HG03571 (cell line): ENCODE measurements around the gene COL23A1.

ENCODE experiments used
- ATAC-seq: cut with Tn5 transposase; IDR thresholded peaks from one replicate; pipeline ENCODE4 v1.9.1; 2021; ENCODE audit not compliant: unreplicated experiment

COL23A1 gene

DNA sequence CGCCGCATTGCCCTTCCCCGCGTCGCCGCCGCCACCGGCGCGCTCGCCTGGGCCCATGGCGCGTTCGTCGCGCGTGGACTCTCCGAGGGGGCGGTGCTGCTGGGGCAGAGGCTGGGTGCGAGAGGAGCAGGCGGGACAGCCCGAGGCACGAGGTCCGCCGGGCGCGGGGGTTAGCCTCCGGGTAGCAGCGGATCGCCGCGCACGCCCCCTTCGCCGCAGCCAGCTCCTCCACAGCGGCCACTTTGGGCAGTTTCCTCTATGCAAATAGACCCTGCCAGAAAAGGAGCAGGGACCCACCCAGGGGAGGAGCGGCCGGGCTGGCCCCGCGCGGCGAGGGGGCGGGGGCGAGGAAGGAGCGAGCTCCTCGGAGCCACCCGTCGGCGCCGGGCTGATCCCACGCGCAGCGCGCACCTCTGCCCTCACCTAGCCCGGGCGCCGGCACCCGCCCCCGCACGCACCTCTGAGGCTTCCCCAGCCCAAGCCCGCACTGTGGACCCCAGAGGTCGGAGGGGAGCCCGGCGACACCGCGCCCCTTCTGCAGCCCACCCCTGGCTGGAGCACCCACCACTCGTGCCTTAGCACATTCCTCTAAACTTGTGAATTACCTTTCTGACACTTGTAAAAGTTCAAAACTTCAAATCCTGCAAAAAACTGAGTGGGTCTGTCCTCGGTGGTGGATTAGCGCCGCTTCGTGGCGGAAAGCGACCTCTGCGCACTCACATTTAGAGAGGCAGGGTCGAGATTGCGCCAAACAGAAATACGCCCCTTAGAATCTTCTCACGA lies at the start of gene COL23A1:
Gene COL23A1, minus strand, starts transcription at position 253 of the 783 bp plus-strand sequence.
- ATAC-seq = no peak

DNA sequence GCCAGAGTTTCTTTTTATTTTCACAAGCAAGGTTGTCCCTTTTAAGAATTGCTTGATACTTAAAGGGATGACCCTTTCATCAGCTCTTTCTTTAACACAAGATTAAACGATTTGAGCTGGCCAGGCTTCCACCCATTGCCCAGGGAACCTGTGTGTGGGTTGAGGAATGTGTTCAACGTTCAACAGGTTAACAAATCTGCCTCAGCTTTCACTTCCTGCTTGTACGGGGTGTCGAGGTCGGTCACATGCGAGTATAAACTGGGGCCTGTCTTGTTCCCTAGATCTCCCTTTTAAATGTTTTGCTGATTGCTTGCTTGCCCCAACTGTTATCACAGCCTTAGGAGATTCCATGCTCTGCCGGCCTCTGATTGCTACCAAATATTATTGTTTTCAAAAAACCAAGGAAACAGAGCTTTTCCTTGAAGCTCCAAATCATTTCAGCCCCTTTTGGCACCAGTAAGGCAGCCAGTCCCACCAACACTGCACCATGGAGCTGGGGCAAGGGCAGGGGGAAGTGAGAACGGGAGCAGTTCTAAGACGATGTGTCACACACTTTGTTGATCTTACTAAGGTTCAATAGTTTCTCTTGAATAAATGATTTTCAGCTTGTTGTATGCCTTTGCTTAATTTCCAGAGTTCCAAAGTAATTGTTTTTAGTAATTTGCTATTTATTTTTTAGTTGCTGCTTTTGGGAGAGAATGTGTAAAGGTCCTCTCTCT lies 47.3 kb upstream of the COL23A1 start:
- no peak for ATAC-seq

DNA sequence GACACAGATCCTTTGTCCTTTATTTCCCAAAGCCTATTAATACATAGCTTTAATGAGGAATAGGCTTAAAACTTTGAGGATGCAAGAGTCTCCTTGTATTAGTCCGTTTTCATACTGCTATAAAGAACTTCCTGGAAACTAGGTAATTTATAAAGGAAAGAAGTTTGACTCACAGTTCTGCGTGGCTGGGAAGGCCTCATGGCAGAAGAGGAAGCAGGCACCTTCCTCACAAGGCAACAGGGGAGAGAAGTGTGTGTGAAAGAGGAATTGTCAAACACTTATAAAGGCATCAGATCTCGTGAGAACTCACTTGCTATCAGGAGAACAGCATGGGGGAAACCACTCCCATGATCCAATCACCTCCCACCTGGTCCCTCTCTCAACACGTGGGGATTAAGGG lies 42.1 kb upstream of the COL23A1 start:
- no peak for ATAC-seq

DNA sequence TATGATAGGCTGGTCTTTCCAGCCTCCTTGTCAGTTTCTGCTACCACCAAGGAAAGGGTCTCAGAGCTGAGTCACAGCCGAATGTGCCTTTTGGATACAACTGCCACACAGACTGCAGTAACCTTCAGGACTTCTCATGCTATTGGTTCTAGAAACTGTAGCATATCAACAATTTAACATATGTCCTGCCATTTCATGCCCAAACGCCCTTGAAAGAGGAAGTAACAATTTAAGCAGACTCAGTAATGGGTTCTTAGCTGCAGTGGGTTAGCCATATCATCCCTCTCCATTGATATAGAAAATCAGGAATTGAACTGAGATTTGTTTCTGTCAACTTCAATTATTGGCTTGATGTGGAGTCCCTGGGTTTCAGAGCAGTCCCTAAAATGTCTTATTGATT lies 40.8 kb upstream of the COL23A1 start:
- no peak for ATAC-seq

DNA sequence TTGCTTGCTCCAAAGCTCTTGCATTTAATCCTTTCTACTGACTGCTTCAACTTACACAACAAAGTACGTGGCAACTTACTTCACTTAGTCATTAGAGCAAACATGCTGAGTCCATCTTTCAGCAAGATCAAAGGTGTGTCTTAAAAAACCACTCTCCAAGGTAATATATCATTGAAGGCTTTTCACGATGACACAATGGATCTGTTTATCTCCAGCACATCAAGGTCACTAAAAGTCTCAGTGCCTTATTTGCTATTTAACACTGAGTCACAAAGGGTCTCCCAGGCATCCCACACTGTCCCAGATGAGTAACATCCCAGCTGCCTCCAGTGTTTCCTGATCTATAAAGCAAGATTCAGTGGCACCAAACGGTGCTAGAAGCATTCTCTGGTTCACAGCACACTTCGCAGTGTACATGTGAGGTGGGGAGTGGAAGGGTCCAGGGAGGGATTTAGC lies 40.3 kb upstream of the COL23A1 start:
- ATAC-seq = no peak

DNA sequence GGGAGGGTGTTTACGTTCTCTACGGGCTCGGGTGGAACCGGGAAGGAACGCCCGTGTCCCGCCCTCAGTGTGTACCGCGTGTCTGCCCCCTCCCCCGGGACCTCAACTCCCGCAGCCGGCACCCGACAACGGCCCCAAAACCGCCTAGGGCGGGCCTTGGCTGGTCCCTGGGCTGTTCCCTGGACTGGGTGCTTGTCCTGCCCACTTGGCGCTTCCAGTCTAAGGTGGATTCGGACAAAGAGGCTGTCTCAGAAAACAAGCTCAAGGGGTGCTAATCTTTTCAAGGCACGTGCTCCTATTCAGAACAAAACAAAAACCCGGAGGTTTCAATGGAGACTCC lies 37.0 kb upstream of the COL23A1 start:
- peak; percentile 12 for ATAC-seq

DNA sequence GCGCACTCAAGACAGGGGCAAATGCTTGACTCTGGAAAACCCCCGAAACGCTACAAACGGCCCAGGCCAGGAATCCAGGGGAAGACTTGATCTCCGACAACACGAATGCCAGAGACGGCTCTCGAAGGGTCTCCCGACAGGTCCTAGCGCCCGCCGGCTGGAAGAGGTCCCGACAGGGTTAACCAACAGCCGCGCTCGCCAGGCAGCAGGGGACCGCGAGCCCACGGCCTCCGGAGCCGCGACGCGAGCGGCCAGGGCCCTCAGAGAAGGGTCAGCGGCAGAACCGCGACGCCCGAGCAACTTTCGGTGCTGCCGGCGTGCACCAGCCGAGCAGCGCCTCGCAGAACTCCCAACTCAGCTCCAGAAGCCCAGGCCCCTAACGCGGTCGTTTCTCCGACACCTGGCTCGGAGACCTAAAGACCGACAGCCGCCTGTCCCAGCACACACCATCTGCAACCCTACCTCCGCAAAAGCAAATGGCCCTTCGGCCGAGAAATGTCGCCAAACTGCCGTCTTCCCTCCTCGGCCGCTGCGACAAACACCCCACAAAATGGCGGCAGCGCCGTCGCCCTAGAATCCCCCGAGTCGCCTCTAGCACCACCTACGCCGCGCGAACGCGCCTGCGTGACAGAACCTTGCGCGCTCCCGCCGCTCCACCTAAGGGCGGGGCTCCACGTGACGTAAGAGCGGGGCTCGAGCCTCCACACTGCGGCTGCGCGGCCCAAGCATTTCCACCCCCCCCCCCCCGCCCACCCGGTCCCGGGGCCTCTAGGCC lies 36.5 kb upstream of the COL23A1 start, which contains the start of gene CLK4:
Gene CLK4, minus strand, starts transcription at position 567 of the 775 bp plus-strand sequence. CDS start 3,634 bp downstream, outside the sequence.
- peak; percentile 73 for ATAC-seq

DNA sequence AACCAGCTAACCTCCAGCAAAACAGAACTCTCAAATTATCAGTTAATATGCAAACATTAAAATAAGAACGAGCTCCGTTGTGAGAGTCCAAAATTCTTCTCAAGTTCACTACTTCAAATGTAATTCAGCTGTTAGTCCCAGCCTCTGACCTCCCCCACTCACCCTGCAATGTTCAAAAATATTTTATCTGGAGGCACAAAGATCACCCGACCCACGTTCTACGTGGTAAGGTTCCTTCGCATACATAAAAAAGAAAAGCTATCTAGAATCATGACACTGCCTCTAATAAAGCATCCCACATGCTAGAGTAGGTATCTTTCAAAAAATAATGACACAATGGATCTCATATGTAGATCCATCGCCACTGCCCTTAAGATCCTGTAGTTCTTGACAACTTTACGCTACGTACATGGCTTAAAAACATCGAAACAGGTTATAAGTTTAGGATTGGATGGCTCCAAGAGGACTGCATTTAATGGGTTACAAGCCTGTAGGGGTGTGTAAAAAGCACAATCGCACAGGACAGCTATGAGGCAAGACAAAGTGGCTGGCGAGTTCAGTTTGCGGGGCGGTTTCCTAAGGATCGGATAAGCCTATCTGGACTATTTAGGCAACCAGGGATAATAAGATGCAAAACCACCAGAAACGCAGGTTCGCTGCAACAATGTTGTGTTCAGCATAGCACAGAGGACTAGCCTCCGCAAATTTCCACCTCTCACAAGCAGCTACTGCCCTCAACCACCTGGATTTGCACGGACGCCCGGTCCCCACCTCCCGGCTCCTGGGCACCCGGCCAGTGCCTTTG lies 35.7 kb upstream of the COL23A1 start:
- peak; percentile 9 for ATAC-seq

DNA sequence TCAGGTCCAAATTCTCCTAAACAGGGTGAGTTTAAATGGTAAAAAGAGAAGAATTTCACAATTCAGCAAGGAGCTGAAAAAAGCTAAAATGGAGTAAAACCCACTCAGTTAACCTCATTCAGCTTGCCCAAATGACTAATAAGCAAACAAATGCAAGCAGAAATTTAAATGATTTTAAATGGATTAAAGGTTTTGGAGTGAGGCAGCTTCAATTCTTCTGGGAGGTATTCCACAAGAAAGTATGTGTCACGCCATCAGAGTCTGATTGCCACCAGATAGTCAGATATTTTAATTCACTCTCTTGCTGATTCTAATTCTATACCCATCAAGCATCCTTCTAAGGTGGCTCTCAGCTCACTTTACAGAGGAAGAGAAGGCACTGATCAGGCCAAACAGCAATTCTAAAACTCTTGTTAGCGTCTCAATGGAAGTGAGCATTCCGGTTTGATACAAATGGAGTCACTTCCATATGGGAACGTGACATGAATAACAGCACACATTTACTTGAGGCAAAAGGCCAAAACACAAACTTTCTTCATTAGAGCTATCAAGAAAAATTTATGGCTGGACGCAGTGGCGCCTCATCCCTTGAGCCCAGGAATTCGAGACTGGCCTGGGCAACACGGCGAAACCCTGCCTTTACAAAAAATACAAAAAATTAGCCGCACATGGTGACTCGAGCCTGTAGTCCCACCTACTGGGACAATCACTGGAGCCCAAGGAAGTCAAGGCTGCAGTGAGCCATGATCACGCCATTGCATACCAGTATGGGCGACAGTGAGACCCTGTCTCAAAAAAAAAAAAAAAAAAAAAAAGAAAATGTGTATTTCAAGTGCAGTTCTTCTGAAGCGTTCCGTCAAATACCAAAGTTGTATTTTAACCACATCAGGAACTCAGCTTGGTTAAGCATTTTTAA lies 34.7 kb upstream of the COL23A1 start:
- no peak for ATAC-seq

DNA sequence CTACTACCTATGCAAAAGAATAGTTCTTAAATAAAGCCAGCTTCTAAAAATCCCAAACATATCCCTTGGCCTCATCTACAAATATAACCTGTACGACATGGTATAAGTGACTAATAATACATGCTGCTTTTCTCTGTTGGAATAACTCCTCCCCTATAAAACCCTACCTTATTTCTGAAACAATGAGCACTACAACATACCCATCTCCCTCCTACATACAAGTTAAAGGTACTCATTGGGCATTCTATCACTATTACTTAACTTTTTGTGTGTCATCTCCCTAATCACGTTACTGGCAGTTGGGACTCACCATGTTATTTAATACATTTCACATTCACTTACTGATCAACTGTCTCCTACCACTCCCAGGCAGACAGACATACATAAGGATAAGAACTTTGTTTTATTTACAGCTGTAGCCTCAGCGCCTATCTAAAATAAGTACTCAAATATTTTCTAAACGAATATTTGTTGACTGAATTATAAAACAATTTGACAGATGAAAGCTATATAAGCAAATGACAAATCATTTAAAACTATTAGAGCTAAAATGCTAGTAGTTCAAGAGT lies 32.6 kb upstream of the COL23A1 start:
- no peak for ATAC-seq

DNA sequence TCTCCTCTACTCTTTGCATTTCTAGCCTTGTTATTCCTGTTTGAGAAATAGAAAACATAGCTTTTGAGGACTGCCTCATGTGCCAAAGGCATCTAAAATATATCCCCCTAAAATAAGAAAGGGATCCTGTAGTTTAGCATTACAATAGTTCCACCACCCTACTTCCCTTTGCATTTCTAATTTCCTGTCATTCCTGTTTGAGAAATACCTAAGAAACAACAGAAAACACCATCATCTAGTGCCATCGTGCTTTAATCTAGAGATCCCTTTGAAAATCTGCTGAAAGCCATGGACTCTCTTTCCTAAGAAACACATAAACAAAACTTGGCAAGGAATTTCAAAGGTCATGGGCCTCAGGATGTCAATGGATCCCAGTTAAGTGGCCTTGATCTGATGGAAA lies 29.2 kb upstream of the COL23A1 start:
- ATAC-seq = no peak

DNA sequence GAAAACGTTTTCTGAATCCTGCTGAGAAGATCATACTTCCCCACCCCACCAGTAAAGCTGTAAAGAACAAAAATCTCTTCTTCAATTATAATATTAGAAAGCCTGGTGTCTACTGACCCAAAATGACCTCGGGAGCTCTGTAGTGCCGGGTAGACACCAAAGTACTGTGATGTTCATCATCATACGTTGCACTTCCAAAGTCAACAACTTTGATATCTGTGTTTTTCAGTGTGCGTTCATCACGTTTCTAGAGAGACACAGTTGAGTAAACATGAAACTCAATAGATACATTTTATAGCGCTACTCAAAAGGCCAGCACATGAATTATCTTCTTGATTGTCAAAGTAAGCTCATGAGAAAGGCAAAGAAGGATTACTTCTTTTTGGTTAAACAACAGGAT lies 22.1 kb upstream of the COL23A1 start:
- ATAC-seq = no peak

DNA sequence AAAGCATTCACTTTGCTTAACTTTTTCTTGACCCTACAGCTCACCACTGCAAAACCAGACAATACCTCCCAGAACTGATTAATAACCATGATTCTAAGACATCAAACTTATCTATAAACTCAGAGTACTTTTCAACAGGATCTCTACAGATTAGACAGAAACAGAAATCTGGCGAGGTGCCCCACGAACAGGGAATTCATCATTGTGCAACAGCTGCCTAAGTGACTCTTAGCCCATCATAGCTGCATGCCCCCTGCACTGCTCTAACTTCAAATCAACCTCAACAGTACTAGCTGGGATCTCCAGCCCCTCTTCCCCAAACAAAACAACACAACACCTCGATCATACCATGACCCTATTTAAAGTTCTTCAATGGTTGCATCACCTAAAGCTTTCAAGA lies 16.1 kb upstream of the COL23A1 start:
- no peak for ATAC-seq

DNA sequence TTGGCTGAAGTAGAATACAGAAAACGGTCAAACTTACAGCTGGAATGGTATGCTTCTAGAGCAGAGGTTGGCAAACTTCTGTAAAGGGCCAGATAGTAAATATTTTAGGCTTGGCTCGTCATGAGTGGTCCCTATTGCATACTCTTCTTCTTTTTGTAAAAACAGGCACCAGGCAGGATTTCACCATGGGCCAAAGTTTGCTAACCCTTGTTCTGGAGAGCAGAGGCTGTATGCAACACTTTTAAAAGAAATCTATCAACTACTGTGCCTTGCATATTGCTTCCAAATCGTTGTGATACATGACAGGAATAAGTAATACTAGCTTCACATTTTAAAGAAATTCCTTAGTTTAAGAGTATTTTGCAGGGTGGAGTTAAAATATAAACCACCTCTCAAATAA lies 15.6 kb upstream of the COL23A1 start:
- no peak for ATAC-seq

DNA sequence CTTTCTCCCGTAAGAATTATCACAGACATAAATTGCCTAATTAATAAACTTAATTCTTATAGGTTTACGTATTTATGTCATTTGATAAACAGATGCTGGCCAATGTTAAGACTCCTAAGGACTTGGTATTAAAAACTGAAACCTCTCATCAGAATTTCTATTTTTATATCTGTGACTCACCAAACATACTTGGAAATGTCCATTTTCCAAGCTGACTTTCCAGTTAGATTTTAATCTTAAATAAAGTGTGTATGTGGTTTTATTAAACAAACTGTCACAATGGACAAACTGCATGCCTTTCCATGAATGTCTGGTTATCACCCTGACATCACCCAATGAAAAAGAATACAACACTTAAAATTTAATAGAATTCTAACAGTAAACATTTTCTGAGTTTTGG lies 12.6 kb upstream of the COL23A1 start:
- no peak for ATAC-seq

DNA sequence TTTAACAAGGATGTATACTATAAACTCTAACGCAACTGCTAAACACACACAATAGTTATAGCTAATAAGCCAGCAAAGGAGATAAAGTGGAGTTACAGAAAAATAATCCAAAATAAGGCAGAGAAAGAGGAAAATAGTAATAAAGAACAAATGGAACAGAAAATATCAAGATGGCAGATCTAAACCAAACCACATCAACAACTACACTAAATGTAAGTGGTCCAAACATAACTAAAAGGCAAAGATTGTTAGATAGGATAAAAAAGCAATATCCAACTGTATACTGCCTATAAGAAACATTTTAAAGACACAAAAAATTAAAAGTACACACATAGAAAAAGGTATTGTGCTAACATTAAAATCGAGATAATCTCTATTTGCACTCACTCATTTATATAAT lies 5.6 kb upstream of the COL23A1 start:
- ATAC-seq = no peak

DNA sequence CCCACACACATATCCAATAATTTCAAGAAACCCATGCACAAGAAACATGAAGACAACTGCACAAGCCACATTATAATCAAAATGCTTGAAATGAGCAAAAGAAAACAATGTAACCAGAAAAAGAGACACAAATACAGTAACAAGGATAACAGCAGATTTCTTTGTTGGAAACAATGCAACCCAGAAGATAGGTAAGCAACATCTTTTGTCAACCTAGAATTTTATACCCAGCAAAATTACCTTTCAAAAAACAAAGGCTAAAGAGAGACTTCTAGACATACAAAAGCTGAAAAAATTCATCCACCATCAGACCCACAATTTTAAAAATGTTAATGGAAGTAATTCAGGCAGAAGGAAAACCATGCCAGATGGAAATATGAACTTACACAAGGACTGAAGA lies 5.0 kb upstream of the COL23A1 start:
- no peak for ATAC-seq

DNA sequence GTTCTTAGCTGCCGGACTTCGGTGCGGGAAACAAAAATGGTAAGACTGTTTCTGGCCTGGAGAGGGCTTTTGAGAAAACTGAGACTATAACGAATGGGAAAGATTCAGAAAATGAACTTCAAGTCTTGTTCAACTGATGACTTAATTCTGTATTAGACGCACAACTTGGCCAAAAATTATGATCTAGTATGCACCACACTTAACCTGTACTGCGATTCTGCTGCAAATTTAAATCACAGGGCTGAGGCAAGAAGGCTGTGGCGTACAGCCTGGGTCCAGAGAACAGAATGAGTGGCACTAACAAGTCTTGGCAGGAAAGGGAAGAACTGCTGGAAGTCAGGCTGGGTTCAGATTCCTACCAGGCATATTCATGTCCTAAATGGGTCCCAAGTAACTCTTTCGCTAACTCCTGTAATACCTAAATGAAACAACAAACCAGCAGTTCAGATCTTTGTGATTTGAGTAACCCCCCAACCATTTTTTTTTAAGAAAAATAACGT lies 781 bp upstream of the COL23A1 start:
- ATAC-seq = no peak
